Measurements from ENCODE around the gene COMMD1.

DNA sequence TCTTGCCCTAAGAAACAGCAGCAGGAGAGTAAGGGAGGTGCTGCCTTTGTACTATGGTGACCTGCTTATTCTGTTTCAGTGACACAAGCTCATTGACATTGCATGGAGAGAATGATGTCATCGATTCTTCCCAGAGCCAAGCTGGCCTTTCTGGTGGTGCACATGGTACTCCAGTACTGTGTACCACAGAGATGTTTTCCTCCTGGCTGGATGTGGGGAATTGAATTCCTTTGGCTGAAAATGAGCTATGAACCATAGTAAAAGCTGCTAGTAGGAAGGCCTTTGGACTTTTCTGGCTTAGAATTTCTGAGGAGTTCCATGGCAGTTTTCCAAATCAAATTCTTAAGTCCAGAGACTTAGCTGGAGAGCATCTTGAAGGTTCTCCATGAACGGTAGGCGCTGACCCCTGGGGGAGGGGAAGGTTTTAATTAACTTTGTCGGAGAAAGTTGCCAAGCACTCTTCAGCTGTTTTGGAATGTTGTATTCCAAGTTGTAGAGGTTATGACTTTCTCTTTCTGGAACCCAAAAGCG lies 273.3 kb downstream of the COMMD1 start:
- no peak for TF ChIP-seq SP3 (tag by site-specific recombination; IDR thresholded peaks at IDR 0.05)
- TF ChIP-seq ZNF654 (tag by site-specific recombination; IDR thresholded peaks at IDR 0.05; ENCODE audit: low read depth): no peak
- TF ChIP-seq, protein P1, sequence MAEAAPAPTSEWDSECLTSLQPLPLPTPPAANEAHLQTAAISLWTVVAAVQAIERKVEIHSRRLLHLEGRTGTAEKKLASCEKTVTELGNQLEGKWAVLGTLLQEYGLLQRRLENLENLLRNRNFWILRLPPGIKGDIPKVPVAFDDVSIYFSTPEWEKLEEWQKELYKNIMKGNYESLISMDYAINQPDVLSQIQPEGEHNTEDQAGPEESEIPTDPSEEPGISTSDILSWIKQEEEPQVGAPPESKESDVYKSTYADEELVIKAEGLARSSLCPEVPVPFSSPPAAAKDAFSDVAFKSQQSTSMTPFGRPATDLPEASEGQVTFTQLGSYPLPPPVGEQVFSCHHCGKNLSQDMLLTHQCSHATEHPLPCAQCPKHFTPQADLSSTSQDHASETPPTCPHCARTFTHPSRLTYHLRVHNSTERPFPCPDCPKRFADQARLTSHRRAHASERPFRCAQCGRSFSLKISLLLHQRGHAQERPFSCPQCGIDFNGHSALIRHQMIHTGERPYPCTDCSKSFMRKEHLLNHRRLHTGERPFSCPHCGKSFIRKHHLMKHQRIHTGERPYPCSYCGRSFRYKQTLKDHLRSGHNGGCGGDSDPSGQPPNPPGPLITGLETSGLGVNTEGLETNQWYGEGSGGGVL (tag by site-specific recombination; IDR thresholded peaks at IDR 0.05): no peak
- TF ChIP-seq ZNF37A (tag by site-specific recombination; IDR thresholded peaks at IDR 0.05): no peak
- TF ChIP-seq ZNF121 (tag by site-specific recombination; IDR thresholded peaks at IDR 0.05): no peak
